Neural progenitor cell (in vitro differentiated cells): ENCODE results near the gene NCOR1. TPM values are rescaled to one million over a fixed set of nuclear protein-coding genes. Genes with fewer than 3 reads are reported as not detected.

Source experiments
- DNase-seq: peaks from one replicate; pipeline ENCODE4 v3.0.0-alpha.2; 2016; ENCODE audit warnings: low spot score
- H2AFZ ChIP-seq: fragments of 200-600 bp; sonication (generic); replicated peaks from 2 replicates; pipeline ENCODE4 v1.6.1; 2016; ENCODE audit warnings: antibody characterized with exemption
- H3F3A ChIP-seq: fragments of 200-600 bp; sonication (generic); 2 replicates; pipeline ENCODE4 v1.6.1; 2016; ENCODE audit warnings: antibody characterized with exemption, low read depth
- H3K27ac ChIP-seq: fragments of 200-600 bp; sonication (generic); 2 replicates; pipeline ENCODE4 v1.5.1; 2016; ENCODE audit warnings: mild to moderate bottlenecking
- H3K27me3 ChIP-seq: fragments of 200-600 bp; sonication (generic); 2 replicates; pipeline ENCODE4 v1.6.1; 2016; ENCODE audit warnings: mild to moderate bottlenecking, moderate library complexity
- H3K36me3 ChIP-seq: fragments of 200-600 bp; sonication (generic); 2 replicates; pipeline ENCODE4 v1.5.1; 2016
- H3K4me1 ChIP-seq: fragments of 200-600 bp; sonication (generic); 2 replicates; pipeline ENCODE4 v1.6.1; 2016; ENCODE audit warnings: mixed run types
- H3K4me2 ChIP-seq: fragments of 200-600 bp; sonication (generic); 2 replicates; pipeline ENCODE4 v1.6.1; 2016
- H3K4me3 ChIP-seq: fragments of 200-600 bp; sonication (generic); 2 replicates; pipeline ENCODE4 v1.5.1; 2016
- H3K79me2 ChIP-seq: fragments of 200-600 bp; sonication (generic); 2 replicates; pipeline ENCODE4 v1.6.1; 2016; ENCODE audit warnings: low read depth
- H3K9ac ChIP-seq: fragments of 200-600 bp; sonication (generic); 2 replicates; pipeline ENCODE4 v1.6.1; 2016
- H3K9me3 ChIP-seq: fragments of 200-600 bp; sonication (generic); 2 replicates; pipeline ENCODE4 v1.5.1; 2016; ENCODE audit warnings: low read depth
- H4K20me1 ChIP-seq: fragments of 200-600 bp; sonication (generic); 2 replicates; pipeline ENCODE4 v1.6.1; 2016; ENCODE audit warnings: low read depth
- H3K27ac Mint-ChIP-seq: 3 replicates; pipeline ENCODE4 v1.8.0; 2021; ENCODE audit warnings: mixed read lengths
- H3K27me3 Mint-ChIP-seq: 2 replicates; pipeline ENCODE4 v1.8.0; 2022; ENCODE audit warnings: low read depth, mild to moderate bottlenecking, inconsistent platforms, moderate library complexity, mixed read lengths; ENCODE audit not compliant: insufficient read depth
- H3K36me3 Mint-ChIP-seq: 3 replicates; pipeline ENCODE4 v1.8.0; 2021; ENCODE audit warnings: mixed read lengths
- H3K4me1 Mint-ChIP-seq: 3 replicates; pipeline ENCODE4 v1.8.0; 2021; ENCODE audit warnings: mixed read lengths
- H3K4me3 Mint-ChIP-seq: 3 replicates; pipeline ENCODE4 v1.8.0; 2021; ENCODE audit warnings: mild to moderate bottlenecking, moderate library complexity, mixed read lengths
- H3K9me3 Mint-ChIP-seq: 3 replicates; pipeline ENCODE4 v1.8.0; 2020; ENCODE audit warnings: mixed read lengths
- EZH2 ChIP-seq: fragments of 200-600 bp; sonication (generic); IDR thresholded peaks from 2 replicates; pipeline ENCODE4 v1.6.1; 2017; ENCODE audit warnings: antibody characterized with exemption, mild to moderate bottlenecking, moderate library complexity
- EZH2phosphoT487 ChIP-seq: fragments of 200-600 bp; sonication (generic); IDR thresholded peaks from 2 replicates; pipeline ENCODE4 v1.6.1; 2017; ENCODE audit warnings: antibody characterized with exemption
- total RNA-seq: library from RNA; depleted of rRNA; stranded (reverse); fragments of >200 nt; gene quantifications from 2 replicates; pipeline ENCODE4 v1.2.3, GENCODE V29; 2015; ENCODE audit warnings: low replicate concordance
- TF ChIP-seq, protein P1 (sequence below): fragments of 200-600 bp; sonication (generic); IDR thresholded peaks from 2 replicates; pipeline ENCODE4 v1.5.1; 2017; ENCODE audit warnings: antibody characterized with exemption, mild to moderate bottlenecking

NCOR1 gene
- total RNA-seq, 1 donor from 2014 or later = 86.8 TPM

DNA sequence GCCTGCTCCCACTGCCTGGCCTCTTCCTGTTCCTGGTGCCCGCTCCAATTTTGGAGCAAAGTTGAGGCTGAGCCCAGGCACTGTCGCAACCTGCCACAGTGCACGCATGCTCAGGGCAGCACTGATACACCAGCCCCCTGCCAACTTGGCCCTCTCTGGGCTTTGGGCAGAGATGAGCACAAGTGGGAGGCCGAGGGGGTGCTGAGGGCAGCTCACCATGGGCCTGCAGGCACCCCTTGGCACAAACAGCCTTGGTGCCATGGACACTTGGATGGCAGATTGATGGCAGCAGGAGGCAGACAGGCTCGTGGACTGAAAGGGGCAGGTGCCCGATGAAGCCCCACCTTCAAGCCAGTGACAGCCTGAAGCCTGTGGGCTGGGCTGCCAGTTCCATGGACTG, 44.6 kb upstream of the NCOR1 start:
- Histone ChIP-seq H3K4me1 (peaks cover 11% of the 10 kb centered on the region), H3K79me2 (no peaks in the 10 kb centered on the region), H3K4me3 (no peak overlapping the region), H3K4me2 (no peak overlapping the region), H3K36me3 (no peaks in the 10 kb centered on the region), H3K27ac (no peak overlapping the region), H3K27me3 (peaks cover 7% of the 10 kb centered on the region), H3K9me3 (no peaks in the 10 kb centered on the region), H3K9ac (no peak overlapping the region), H2AFZ (no peak overlapping the region), H4K20me1 (peaks cover 25% of the 10 kb centered on the region), H3F3A (peaks cover 11% of the 10 kb centered on the region)
- no peak for DNase-seq
- Mint-ChIP-seq H3K9me3 (no peaks in the 10 kb centered on the region), H3K27ac (no peak overlapping the region), H3K27me3 (peaks cover 2% of the 10 kb centered on the region), H3K36me3 (peaks cover 4% of the 10 kb centered on the region), H3K4me1 (peaks cover 17% of the 10 kb centered on the region), H3K4me3 (no peak overlapping the region)
- TF ChIP-seq EZH2phosphoT487 (no peak), EZH2 (no peak)
- TF ChIP-seq, protein P1, sequence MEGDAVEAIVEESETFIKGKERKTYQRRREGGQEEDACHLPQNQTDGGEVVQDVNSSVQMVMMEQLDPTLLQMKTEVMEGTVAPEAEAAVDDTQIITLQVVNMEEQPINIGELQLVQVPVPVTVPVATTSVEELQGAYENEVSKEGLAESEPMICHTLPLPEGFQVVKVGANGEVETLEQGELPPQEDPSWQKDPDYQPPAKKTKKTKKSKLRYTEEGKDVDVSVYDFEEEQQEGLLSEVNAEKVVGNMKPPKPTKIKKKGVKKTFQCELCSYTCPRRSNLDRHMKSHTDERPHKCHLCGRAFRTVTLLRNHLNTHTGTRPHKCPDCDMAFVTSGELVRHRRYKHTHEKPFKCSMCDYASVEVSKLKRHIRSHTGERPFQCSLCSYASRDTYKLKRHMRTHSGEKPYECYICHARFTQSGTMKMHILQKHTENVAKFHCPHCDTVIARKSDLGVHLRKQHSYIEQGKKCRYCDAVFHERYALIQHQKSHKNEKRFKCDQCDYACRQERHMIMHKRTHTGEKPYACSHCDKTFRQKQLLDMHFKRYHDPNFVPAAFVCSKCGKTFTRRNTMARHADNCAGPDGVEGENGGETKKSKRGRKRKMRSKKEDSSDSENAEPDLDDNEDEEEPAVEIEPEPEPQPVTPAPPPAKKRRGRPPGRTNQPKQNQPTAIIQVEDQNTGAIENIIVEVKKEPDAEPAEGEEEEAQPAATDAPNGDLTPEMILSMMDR = no peak

DNA sequence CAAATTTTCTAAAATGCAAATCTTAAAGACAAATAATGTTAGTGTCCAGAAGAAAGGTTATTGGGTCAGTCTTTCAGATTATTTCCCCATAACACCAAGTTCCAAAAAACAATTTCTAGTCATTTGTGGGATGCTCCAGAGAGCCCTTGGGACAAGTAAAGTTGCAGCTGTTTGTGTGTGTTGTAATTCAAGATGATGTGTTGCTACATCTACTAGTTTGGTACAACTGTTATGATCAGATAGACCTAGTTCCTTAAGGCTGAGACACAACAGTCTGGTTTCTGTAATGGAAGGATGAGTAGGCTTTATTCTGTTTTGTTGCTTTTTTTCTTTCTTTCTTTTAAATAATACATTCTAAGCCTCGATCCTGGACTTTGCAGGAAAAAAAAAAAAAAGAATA, 43.6 kb upstream of the NCOR1 start:
- Histone ChIP-seq H3K27me3 (peaks cover 7% of the 10 kb centered on the region), H3K9ac (no peak overlapping the region), H3K4me3 (no peak overlapping the region), H3K36me3 (no peaks in the 10 kb centered on the region), H2AFZ (no peak overlapping the region), H4K20me1 (peaks cover 33% of the 10 kb centered on the region), H3F3A (peaks cover 14% of the 10 kb centered on the region), H3K9me3 (no peaks in the 10 kb centered on the region), H3K79me2 (no peaks in the 10 kb centered on the region), H3K4me1 (peaks cover 14% of the 10 kb centered on the region), H3K4me2 (no peak overlapping the region), H3K27ac (no peak overlapping the region)
- no peak for DNase-seq
- Mint-ChIP-seq H3K27ac (no peak overlapping the region), H3K4me1 (peaks cover 20% of the 10 kb centered on the region), H3K4me3 (no peak overlapping the region), H3K27me3 (peaks cover 2% of the 10 kb centered on the region), H3K36me3 (peaks cover 6% of the 10 kb centered on the region), H3K9me3 (no peaks in the 10 kb centered on the region)
- TF ChIP-seq, protein P1 = no peak
- no peak for TF ChIP-seq EZH2
- TF ChIP-seq EZH2phosphoT487 = no peak

DNA sequence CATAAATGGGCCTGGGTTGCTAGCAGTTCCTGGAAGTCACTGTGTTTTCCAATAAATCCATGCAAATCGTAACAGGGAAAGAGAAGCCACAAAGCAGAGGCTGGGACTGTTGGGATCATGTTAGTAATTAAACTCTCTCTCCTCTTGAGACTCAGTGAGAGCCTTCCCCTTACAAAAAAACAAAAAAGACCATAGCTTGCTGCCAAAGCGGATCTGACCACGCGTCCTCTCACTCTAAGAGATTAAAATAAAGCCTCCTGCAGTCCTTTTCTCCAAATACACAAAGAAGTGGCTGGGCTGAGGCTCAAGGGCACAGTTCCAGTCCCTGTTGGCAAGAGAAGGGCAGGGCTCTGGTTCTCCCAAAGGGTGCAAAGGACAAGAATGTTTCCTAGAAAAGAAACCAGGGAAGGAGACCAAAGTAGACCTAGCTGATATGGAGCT, 40.2 kb upstream of the NCOR1 start:
- Mint-ChIP-seq H3K9me3 (no peaks in the 10 kb centered on the region), H3K27ac (peak overlapping the region; percentile 95), H3K27me3 (peaks cover 2% of the 10 kb centered on the region), H3K4me3 (peak overlapping the region; percentile 15), H3K36me3 (peaks cover 7% of the 10 kb centered on the region), H3K4me1 (peaks cover 21% of the 10 kb centered on the region)
- peak; percentile 70 for DNase-seq
- H3K79me2 ChIP-seq = no peaks in the 10 kb centered on the region
- H2AFZ ChIP-seq = no peak overlapping the region
- no peaks in the 10 kb centered on the region for H3K9me3 ChIP-seq
- H3K4me2 ChIP-seq = peak overlapping the region; percentile 50
- no peak overlapping the region for H3K9ac ChIP-seq
- peaks cover 14% of the 10 kb centered on the region for H3K4me1 ChIP-seq
- H3K27me3 ChIP-seq = peaks cover 7% of the 10 kb centered on the region
- H3K36me3 ChIP-seq = no peaks in the 10 kb centered on the region
- no peak overlapping the region for H3K4me3 ChIP-seq
- H4K20me1 ChIP-seq = peaks cover 46% of the 10 kb centered on the region
- TF ChIP-seq, protein P1 = no peak
- no peak for TF ChIP-seq EZH2
- TF ChIP-seq EZH2phosphoT487 = peak; percentile 74
- peaks cover 14% of the 10 kb centered on the region for H3F3A ChIP-seq
- H3K27ac ChIP-seq = no peak overlapping the region
